GM18870 (cell line): ENCODE results near the gene COL6A3.

Experiments used
- ATAC-seq: cut with Tn5 transposase; IDR thresholded peaks from one replicate; pipeline ENCODE4 v1.9.1; 2021; ENCODE audit warnings: moderate library complexity; ENCODE audit not compliant: unreplicated experiment

The COL6A3 gene

GRCh38 chr2:237299906-237300305, 114.1 kb downstream of the COL6A3 start:
- ATAC-seq, result no peak

DNA sequence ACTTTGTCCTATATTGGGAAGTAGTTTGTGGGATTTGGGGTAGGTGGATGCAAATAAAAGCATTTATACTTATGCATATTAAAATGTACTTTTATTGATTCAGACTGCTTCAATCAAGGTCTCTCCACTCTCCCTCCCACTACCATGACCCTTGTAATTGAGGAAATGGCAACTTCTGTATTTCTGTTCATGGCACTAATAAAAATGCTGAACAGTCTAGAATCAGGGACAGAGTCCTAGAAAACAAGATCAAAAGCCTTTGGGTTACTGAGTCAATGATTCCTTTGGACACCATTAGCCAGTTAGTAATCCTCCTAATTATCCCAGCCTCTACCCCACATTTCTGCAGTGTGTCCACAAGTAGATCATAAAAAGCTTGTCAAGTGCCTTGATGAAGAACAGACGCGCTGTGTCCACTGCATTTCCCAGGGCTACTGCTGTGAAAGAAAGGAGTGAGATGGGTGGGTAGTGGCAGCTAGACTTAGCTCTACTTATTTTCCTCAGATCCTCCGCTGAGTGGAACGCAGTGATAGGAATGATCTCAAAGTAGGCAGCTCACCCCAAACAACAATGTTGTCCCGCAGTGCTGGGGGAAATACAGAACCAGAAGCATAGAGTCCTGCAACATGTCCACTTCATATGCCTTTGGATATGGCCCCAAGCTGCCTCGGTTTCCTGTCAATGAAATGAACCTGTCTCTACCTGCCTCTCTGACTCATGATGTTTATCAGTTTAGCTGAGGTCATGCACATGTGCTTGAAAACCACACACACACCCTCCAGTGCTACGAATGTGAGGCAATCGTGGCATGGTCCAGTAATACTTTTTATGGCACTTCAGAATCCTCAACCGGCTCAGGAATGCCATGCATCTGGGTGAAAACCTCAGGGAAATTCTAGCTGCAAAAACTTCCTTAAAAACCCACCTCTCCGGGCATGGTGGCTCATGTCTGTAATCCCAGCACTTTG, 115.5 kb downstream of the COL6A3 start:
- ATAC-seq, result no peak

- ATAC-seq, result no peak
These were observed 116.4 kb downstream of the COL6A3 start for GRCh38 chr2:237297421-237298150.

GRCh38 chr2:237296756-237297155, 117.2 kb downstream of the COL6A3 start:
- ATAC-seq, result no peak

GRCh38 chr2:237295889-237296480, 118.0 kb downstream of the COL6A3 start:
- no peak for ATAC-seq

GRCh38 chr2:237294460-237294859, 119.5 kb downstream of the COL6A3 start:
- no peak for ATAC-seq

- ATAC-seq, result no peak
These were observed 120.0 kb downstream of the COL6A3 start for GRCh38 chr2:237293978-237294377.

DNA sequence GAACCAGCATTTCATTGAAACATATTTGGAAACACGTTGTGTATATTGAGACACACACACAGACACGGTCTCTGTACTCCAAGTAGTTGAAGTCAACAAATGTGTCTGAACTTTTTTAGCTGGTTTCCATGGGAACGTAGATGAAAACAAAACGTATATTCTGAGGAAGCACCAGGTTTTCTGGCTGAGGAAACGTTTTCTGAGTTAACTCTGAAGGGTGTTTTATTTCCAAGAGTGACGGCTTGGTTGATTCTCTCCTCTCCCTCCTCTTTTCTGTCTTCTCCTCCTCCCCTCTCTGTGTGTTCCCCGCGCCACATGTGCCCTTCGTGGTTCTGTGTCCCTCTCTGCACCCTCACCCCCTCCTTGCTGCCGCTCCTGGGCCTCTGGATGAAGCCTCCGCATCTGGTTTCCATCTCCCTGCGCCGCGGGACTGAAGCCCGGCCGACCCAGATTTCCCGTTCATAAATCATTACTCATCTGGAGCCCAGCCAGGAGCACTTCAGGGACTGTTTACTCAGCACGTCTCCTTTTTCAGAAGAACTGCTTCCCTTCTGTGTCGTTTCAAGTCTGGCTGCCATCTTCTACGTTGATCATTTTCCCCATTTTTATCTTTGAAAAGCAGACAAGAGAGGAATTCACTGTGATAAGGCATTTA, 122.7 kb downstream of the COL6A3 start:
- no peak for ATAC-seq

- ATAC-seq, result no peak
These were observed 123.7 kb downstream of the COL6A3 start for GRCh38 chr2:237290261-237290660.

GRCh38 chr2:237289139-237289538, 124.8 kb downstream of the COL6A3 start:
- ATAC-seq, result no peak

DNA sequence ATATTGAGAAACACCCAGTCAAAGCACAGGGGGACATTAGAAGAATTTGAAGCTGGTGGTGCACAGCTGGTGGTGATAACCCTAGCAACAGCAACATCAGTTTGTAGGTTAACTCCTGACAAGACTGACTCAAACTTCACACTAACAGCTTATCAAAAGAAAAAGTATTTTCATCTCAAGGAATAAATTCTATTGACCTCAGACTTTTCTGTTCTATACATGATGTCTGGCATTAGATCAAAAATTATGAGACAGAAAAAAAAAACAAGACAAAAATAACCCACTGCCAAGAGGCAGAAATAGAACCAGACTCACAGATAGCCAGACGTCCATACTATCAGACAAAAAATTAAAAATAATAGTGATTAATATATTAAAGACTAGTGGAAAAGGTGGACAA, 126.1 kb downstream of the COL6A3 start:
- no peak for ATAC-seq

DNA sequence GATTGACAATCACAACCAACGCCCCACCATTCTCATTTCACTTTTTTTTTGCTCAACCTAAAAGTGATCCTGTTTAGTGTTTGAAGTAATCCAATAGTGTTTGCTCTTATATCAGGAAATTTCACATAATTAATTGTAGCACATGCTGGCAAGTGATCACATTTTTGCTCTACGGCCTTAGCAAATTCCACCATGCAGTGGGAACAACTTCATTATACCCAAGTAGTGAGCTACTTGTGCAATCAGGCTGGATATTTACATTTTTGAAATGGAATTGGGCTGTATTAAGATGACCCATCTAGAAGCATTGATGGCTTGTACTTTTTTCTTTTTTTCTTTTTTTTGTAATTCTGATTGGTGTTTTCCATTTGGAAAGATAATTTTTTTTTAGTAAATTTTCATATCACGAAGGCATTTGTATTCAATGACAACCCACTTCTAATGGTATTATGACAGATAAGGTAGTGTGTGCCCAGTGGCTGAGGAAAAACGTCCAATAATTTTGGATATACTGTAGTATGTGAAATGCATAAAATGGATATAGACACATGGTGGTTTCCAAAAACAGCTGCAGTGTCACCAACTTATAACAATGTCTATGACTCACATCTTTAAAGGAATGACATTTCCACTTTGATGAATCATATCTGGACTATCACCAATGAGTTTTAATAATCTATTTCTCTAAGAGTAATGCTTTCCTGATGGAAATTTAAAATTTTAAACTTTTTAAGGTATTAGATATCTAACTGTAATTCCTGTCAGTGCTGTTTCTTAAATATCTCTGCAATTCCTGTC, 130.6 kb downstream of the COL6A3 start:
- ATAC-seq, result no peak

DNA sequence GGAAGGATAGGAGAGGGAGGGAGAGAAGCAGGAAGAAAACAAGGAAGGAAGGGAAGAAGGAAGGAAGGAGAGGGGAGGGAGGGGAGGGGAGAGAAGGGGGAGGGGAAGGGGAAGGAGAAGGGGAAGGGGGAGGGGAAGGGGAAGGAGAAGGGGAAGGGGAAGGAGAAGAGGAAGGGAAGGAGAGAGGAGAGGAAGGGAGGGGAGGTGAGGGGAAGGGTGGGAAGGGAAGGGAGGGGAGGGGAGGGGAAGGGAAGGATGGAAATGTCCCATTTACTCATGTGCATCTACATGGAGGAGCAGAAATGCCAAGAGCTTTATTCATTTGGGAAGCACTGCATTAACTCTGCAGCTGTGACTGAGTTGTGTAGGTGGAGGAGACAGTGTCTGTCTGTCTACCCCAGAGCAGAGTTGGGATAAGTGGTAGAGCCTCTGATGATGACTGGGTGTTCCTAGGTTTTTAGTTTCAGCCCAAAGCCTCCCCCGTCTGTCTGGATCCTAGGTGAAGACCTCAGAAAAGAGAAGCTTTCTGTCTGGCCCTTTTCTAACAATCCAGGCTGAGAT, 131.3 kb downstream of the COL6A3 start:
- ATAC-seq, result no peak

- ATAC-seq, result no peak
These were observed 132.1 kb downstream of the COL6A3 start for GRCh38 chr2:237281836-237282306.

- ATAC-seq, result no peak
These were observed 133.0 kb downstream of the COL6A3 start for GRCh38 chr2:237280939-237281338.

DNA sequence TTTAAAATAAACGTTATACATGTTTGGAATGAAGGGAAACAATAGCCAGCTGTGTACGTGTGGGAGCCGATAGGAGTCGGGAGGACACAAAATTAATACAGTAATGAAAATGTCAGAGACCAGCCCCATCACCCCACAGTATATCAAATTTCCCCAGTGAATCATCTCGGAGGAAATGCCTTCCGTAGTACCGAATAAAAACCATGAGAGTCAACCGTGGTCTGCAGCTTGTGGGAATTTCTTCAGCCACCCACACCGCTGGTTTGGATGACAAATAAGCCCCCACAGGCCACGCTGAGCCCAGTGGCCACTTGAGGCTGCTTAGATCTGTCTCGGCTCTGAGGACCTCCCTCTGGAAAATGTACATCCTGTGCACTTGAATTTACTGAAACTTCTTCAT, 133.7 kb downstream of the COL6A3 start:
- no peak for ATAC-seq

DNA sequence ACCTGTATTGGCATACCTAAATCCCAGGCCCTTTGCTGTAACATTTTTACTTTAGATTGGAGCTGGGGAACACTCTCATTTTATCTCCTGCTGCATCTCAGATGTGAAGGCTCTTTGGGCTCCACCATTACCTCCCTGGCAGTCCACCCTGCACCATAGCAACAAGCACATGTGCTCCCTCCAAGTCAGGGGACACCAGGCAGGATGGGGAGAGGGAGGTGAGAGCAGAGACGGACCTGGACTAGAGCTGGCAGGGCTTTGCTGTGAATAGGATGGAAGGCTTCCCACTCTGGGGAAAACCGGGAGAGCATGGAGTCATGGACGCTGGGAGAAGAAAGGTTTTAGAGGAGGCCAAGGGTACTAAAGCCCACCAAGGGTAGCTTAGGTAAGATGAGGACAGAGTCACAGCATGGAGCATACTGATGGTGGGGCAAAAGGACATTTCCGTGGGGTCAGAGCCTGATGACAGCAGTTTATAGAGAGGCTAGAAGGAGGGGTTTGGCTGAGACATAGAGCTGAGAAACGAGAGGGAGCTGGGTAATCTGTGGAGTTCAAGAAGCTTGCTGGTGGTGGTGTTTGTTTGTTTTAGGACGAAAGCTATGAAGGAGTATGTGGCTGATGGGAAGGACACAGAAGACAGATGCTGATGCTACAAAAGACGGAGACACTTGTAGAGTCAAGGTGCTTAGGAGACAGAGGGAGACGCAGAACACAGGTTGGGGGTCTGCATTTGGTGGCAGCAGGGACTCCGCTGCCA, 134.8 kb downstream of the COL6A3 start:
- no peak for ATAC-seq

GRCh38 chr2:237278568-237278967, 135.4 kb downstream of the COL6A3 start:
- no peak for ATAC-seq
